PC-9 (cell line): ENCODE data around the gene TRIM15.

ENCODE experiments used
- CTCF ChIP-seq: fragments of 200-600 bp; sonication (generic); conservative IDR thresholded peaks from 2 replicates; pipeline ENCODE4 v1.6.1; 2017; ENCODE audit warnings: mixed run types, antibody characterized with exemption, mild to moderate bottlenecking, moderate library complexity
- EZH2 ChIP-seq: fragments of 200-600 bp; sonication (generic); IDR thresholded peaks from 2 replicates; pipeline ENCODE4 v1.8.0; 2017; ENCODE audit warnings: antibody characterized with exemption, low read depth

- TF ChIP-seq CTCF (no peak), EZH2 (no peak)
Observed at GRCh38 chr6:30131947-30132497, 31.3 kb upstream of the TRIM15 start.
